DOHH2 (cell line): Measurements from ENCODE around the gene PEAR1.

Experiments used
- H3F3A ChIP-seq: fragments of 200-600 bp; sonication (generic), shearing (Covaris generic); 2 replicates; pipeline ENCODE4 v1.6.0; 2016; ENCODE audit warnings: antibody characterized with exemption, mild to moderate bottlenecking; ENCODE audit not compliant: control insufficient read depth, insufficient read depth
- H3K27ac ChIP-seq: fragments of 200-600 bp; sonication (generic); 2 replicates; pipeline ENCODE4 v1.5.1; 2014; ENCODE audit warnings: low read depth, mild to moderate bottlenecking, low read length, moderate library complexity
- H3K27me3 ChIP-seq: fragments of 200-600 bp; sonication (generic); 2 replicates; pipeline ENCODE4 v1.6.1; 2014; ENCODE audit warnings: mild to moderate bottlenecking, low read length, mixed read lengths; ENCODE audit not compliant: control insufficient read depth
- H3K36me3 ChIP-seq: fragments of 200-600 bp; sonication (generic); 2 replicates; pipeline ENCODE4 v1.6.1; 2014; ENCODE audit warnings: mild to moderate bottlenecking, low read length, moderate library complexity, mixed read lengths; ENCODE audit not compliant: control insufficient read depth
- H3K4me1 ChIP-seq: fragments of 200-600 bp; sonication (generic); 2 replicates; pipeline ENCODE4 v1.6.1; 2014; ENCODE audit warnings: mild to moderate bottlenecking, low read length, mixed read lengths; ENCODE audit not compliant: control insufficient read depth
- H3K4me2 ChIP-seq: fragments of 200-600 bp; sonication (generic); 2 replicates; pipeline ENCODE4 v1.6.0; 2014; ENCODE audit warnings: mild to moderate bottlenecking, low read length, moderate library complexity
- H3K4me3 ChIP-seq: fragments of 200-600 bp; sonication (generic); 2 replicates; pipeline ENCODE4 v1.5.1; 2014; ENCODE audit warnings: mild to moderate bottlenecking, low read length, mixed read lengths
- H3K79me2 ChIP-seq: fragments of 200-600 bp; sonication (generic); 2 replicates; pipeline ENCODE4 v1.6.1; 2014; ENCODE audit warnings: mild to moderate bottlenecking, low read length, mixed read lengths; ENCODE audit not compliant: control insufficient read depth
- H3K9me2 ChIP-seq: fragments of 200-600 bp; sonication (generic); replicated peaks from 2 replicates; pipeline ENCODE4 v1.6.1; 2014; ENCODE audit warnings: mild to moderate bottlenecking, low read length, mixed read lengths; ENCODE audit not compliant: control insufficient read depth
- H3K9me3 ChIP-seq: fragments of 200-600 bp; sonication (generic); 2 replicates; pipeline ENCODE4 v1.6.1; 2014; ENCODE audit warnings: antibody characterized with exemption, low read length, mixed read lengths; ENCODE audit not compliant: control insufficient read depth, insufficient read depth
- H4K20me1 ChIP-seq: fragments of 200-600 bp; sonication (generic); 2 replicates; pipeline ENCODE4 v1.6.0; 2014; ENCODE audit warnings: low read depth, mild to moderate bottlenecking, antibody characterized with exemption, low read length, moderate library complexity; ENCODE audit not compliant: control insufficient read depth, insufficient read depth
- CTCF ChIP-seq: fragments of 200-600 bp; sonication (generic); IDR thresholded peaks from one replicate; pipeline ENCODE4 v1.5.1; 2014; ENCODE audit warnings: antibody characterized with exemption, mild to moderate bottlenecking, low read depth, low read length; ENCODE audit not compliant: poor library complexity, severe bottlenecking
- EZH2phosphoT487 ChIP-seq: fragments of 200-600 bp; sonication (generic); IDR thresholded peaks from 2 replicates; pipeline ENCODE4 v1.6.1; 2017; ENCODE audit warnings: borderline replicate concordance, mild to moderate bottlenecking, antibody characterized with exemption, low read length, moderate library complexity, mixed read lengths

PEAR1 gene

GRCh38 chr1:156858555-156858956 is 35.0 kb upstream of the PEAR1 start:
- Histone ChIP-seq H3K27me3 (peaks cover 73% of the 10 kb centered on the region), H3K9me3 (no peaks in the 10 kb centered on the region), H3K4me2 (no peak overlapping the region), H3K36me3 (no peaks in the 10 kb centered on the region), H3K4me1 (peaks cover 10% of the 10 kb centered on the region), H3F3A (no peaks in the 10 kb centered on the region), H3K4me3 (no peak overlapping the region), H4K20me1 (peaks cover 3% of the 10 kb centered on the region; the same call in 1 of the 2 replicates), H3K79me2 (no peaks in the 10 kb centered on the region), H3K27ac (no peak overlapping the region), H3K9me2 (no peaks in the 10 kb centered on the region)
- no peak for TF ChIP-seq CTCF
- no peak for TF ChIP-seq EZH2phosphoT487

- peaks cover 10% of the 10 kb centered on the region for H3K4me1 ChIP-seq
- H3K27ac ChIP-seq, result no peak within 1 kb of the TSS
- H3K4me2 ChIP-seq, result peak within 1 kb of the TSS; percentile 57
Observed at GRCh38 chr1:156858959-156859522, 34.5 kb upstream of the PEAR1 start, which contains the start of gene INSRR. Gene INSRR (minus strand): TSS chr1:156859117. CDS start chr1:156858621, 496 bp downstream.

GRCh38 chr1:156859523-156860112 is 33.9 kb upstream of the PEAR1 start:
- H3K27ac ChIP-seq, result no peak overlapping the region
- no peaks in the 10 kb centered on the region for H3F3A ChIP-seq
- H3K36me3 ChIP-seq, result no peaks in the 10 kb centered on the region
- no peak overlapping the region for H3K4me3 ChIP-seq
- H3K4me1 ChIP-seq, result peaks cover 10% of the 10 kb centered on the region
- TF ChIP-seq CTCF, result no peak
- TF ChIP-seq EZH2phosphoT487, result no peak
- H3K9me3 ChIP-seq, result no peaks in the 10 kb centered on the region
- peaks cover 3% of the 10 kb centered on the region; the same call in 1 of the 2 replicates for H4K20me1 ChIP-seq
- no peaks in the 10 kb centered on the region for H3K79me2 ChIP-seq
- H3K27me3 ChIP-seq, result peaks cover 78% of the 10 kb centered on the region
- peak overlapping the region; percentile 57 for H3K4me2 ChIP-seq
- no peaks in the 10 kb centered on the region for H3K9me2 ChIP-seq

More at GRCh38 chr1:156858959-156859522, 34.5 kb upstream of the PEAR1 start, which contains the start of gene INSRR:
- Histone ChIP-seq H3K9me2 (no peaks in the 10 kb centered on the region), H3K79me2 (no peaks in the 10 kb centered on the region), H3F3A (no peaks in the 10 kb centered on the region), H3K27me3 (peaks cover 77% of the 10 kb centered on the region), H3K4me3 (no peak within 1 kb of the TSS), H3K9me3 (no peaks in the 10 kb centered on the region), H4K20me1 (peaks cover 3% of the 10 kb centered on the region; the same call in 1 of the 2 replicates), H3K36me3 (no peaks in the 10 kb centered on the region)
- peak; percentile 92 for TF ChIP-seq EZH2phosphoT487
- no peak for TF ChIP-seq CTCF
